ENCODE data around the gene ABTB1. TPM values are rescaled to one million over a fixed set of nuclear protein-coding genes. Genes with fewer than 3 reads are reported as not detected.

ABTB1 gene
- polyA plus RNA-seq, 1 donor from 2014 or later, result 76.5 TPM

DNA sequence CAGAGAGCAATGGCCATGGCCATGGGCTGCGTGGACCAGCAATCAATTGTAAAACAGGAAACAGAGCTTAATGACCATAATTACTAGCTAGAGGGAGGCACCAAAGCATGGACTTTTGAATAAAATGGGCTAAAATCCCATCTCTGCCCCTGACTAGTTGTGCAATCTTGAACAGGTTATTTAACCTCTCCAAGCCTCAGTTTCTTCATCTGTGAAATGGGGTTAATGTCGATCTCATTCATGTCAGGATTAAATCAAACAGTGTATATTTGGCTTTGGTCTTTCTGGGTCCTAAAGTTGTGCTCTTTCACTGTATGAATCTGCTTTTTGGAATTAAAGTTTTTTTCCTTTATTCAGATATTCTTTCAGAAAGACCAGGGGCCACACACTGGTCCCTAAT, 36.1 kb downstream of the ABTB1 start:
- H3K36me3 Mint-ChIP-seq, result peaks cover 7% of the 10 kb centered on the region
- H3K27ac Mint-ChIP-seq, result no peak overlapping the region
- no peak overlapping the region for H3K4me3 Mint-ChIP-seq
- H3K4me1 Mint-ChIP-seq, result no peaks in the 10 kb centered on the region
- H3K27me3 Mint-ChIP-seq, result no peaks in the 10 kb centered on the region
- no peaks in the 10 kb centered on the region for H3K9me3 Mint-ChIP-seq

DNA sequence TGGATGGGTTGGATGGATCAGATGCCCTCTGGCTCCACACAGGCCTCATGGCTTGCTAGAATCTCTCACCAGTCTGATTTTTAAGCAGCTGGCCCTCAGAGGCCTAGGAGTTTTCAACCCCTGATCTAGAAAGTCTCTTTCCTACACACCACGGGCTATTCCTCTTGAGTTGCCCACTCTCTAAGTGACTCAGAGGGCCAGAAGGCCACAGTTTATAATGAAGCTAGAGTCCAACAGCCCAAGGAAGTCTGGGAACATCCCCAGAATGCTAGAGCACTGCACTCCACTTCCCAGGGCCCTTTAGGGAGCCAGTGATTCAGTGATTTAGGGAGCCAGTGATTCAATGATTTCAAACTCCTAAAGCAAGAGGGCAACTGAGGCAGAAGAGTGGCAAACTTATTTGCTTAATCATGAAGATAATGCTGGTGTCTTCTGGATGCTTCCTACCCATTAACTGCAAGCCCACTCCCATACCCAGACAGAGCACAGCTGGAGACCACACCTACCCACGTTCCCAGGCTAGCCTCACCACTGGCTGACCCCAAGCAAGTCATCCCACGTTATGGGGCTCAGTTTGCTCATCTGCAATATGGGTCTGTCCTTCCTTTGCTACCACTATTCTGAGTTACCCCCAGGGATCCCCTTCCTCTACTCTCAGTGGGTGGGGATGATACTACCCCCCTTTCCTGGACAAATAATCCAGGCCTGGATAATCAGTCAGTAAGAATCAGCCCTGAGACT, 36.7 kb downstream of the ABTB1 start:
- Mint-ChIP-seq H3K4me1 (no peaks in the 10 kb centered on the region), H3K36me3 (peaks cover 3% of the 10 kb centered on the region), H3K27me3 (no peaks in the 10 kb centered on the region), H3K9me3 (no peaks in the 10 kb centered on the region), H3K27ac (no peak overlapping the region), H3K4me3 (no peak overlapping the region)

DNA sequence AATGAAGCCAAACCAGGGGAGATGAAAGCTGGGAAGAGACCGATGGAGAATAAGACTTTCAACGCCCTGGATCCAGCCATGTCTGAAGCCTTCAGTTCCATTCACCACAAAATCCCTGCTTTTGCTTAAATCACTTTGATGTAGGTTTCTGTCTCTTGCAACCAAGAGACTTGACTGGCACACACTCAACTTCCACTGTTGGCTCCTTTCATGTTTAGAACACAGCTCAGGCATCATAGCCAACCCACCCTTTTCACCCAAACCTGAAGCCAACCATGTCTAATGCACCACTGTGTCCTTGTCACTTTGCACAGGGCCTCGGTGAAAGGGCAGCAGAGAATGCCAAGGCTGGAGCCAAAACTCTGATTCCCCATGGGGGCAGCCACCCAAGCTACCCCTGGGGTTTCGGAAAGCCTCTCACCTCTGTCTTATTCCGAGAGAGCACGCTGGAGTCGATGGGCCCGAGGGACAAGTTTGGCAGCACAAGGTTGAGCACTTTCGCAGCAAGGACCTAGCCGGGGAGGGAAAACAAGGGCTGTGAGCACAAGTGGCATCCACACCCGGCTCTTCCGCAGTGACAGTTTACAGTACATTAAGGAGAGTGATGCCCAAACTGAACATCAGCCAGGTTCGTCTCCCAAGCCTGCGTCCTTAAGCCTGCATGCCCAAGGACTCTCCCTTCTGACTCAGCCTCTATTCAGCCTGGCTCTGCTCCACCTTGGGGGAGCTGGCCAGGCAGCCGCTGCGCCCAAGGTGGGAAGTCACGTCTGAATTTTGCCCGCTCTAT, 37.6 kb downstream of the ABTB1 start:
- Mint-ChIP-seq H3K9me3 (no peaks in the 10 kb centered on the region), H3K4me3 (no peak overlapping the region), H3K27me3 (no peaks in the 10 kb centered on the region), H3K36me3 (no peaks in the 10 kb centered on the region), H3K4me1 (no peaks in the 10 kb centered on the region), H3K27ac (no peak overlapping the region)

DNA sequence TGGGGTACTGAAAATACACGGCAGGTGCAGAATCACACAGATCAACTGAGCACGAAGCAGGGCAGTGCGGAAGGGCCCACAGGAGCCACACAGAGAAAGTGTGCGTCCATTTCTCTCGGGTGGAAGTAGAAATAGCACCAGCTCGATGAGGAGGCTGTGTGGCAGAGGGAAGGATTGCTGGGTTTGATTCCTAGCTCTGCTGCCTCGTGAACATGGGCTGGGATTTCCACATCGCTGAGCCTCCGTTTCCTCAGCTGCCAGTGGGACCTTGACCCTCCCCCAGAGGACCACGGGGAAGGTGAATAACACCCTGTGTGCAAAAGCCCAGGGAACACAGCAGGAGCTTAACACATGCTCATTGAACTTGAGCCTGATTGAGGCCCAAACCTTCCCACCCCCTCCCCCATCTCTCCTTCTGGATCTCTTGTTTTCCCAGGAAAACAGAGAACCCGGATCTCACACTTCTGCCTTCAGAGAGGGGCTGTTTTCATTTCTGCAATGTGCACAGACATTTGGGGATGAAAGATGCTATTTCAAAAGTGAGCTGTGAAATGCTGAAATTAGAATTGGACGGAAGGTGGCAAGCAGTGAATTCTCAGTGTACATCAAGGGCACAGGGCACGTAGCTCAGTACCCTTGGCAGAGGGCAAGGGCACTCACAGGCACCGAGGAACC, 38.4 kb downstream of the ABTB1 start:
- no peak overlapping the region for H3K27ac Mint-ChIP-seq
- no peaks in the 10 kb centered on the region for H3K9me3 Mint-ChIP-seq
- no peaks in the 10 kb centered on the region for H3K36me3 Mint-ChIP-seq
- no peaks in the 10 kb centered on the region for H3K4me1 Mint-ChIP-seq
- H3K27me3 Mint-ChIP-seq, result no peaks in the 10 kb centered on the region
- H3K4me3 Mint-ChIP-seq, result no peak overlapping the region

DNA sequence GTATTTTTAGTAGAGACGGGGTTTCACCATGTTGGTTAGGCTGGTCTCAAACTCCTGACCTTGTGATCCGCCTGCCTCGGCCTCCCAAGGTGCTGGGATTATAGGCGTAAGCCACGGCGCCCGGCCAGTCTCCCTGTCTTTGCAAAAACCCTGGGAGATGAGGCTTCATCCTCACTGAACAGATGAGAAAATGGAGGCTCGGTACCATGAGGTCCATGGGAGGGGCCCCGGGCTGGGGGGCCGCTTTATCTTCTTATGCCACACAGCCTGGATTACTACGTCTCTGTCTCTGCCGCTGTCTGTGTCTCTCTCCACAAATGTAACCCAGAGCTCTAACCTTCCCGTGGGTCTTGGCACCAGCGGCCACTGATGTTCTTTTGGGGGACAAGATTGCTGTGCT, 39.1 kb downstream of the ABTB1 start:
- no peaks in the 10 kb centered on the region for H3K36me3 Mint-ChIP-seq
- H3K27me3 Mint-ChIP-seq, result no peaks in the 10 kb centered on the region
- no peak overlapping the region for H3K4me3 Mint-ChIP-seq
- H3K9me3 Mint-ChIP-seq, result no peaks in the 10 kb centered on the region
- no peak overlapping the region for H3K27ac Mint-ChIP-seq
- no peaks in the 10 kb centered on the region for H3K4me1 Mint-ChIP-seq

DNA sequence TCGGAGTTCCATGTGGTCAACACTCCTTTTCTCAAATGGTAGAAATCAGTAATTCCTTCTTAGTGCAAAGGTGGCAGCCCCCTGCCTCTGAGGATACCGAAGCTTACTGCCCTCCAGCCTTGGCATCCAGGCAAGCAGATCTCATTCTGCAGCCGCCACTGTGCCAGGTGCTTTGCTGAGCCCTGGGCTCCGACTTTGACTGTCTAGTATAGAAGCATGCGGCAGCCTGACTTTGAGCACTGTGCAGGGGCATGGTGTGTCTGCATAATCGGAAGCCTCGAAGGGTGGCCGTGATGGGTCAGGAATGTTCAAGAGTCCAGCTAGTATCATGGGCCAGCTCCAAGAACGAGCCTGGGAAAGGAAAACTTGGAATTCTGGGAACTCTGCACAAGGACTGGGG, 39.7 kb downstream of the ABTB1 start:
- Mint-ChIP-seq H3K27ac (no peak overlapping the region), H3K36me3 (no peaks in the 10 kb centered on the region), H3K4me3 (no peak overlapping the region), H3K27me3 (no peaks in the 10 kb centered on the region), H3K9me3 (no peaks in the 10 kb centered on the region), H3K4me1 (no peaks in the 10 kb centered on the region)

DNA sequence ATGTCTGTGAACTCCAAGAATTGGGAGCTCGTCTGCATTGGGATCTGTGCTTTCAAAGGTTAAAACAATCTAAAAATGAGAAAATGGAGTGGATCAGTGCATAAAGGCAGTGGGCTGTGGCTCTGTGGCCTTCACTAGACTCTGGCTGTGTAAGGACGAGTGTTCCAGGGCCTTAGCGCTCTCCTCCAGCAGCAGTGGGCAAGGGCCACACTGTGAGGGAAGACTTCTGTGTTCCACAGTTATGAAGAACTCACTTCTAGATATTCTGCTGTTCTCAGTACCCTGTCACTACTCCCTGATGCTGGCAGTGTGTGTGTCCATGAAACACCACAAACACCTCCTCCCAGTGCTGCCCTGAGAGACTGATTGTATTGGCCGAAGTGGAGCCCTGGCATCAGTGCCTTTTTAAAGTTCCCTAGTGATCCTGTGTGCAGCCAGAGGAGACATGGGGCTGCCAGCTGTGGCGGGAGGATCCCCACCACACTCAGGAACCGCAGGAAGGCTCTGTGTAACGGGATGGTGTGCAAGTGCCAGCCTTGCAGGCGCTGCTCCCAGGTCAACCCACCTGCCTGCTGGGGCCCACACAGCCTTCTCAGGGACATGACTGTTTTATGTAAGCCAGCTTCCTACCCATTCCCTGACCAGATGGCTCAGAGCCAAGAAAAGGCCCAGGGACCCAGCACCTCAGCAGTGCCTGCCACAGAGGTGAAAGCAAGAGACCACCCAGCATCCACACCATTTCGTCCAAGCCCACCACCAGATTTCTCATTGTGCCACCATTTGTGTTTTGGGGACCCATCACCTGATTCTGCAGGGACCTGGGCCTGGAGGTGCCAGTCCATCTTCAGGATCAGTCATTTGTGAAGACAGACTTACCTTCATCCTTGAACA, 40.4 kb downstream of the ABTB1 start:
- Mint-ChIP-seq H3K27me3 (no peaks in the 10 kb centered on the region), H3K4me3 (no peak overlapping the region), H3K9me3 (no peaks in the 10 kb centered on the region), H3K36me3 (no peaks in the 10 kb centered on the region), H3K4me1 (no peaks in the 10 kb centered on the region), H3K27ac (no peak overlapping the region)

DNA sequence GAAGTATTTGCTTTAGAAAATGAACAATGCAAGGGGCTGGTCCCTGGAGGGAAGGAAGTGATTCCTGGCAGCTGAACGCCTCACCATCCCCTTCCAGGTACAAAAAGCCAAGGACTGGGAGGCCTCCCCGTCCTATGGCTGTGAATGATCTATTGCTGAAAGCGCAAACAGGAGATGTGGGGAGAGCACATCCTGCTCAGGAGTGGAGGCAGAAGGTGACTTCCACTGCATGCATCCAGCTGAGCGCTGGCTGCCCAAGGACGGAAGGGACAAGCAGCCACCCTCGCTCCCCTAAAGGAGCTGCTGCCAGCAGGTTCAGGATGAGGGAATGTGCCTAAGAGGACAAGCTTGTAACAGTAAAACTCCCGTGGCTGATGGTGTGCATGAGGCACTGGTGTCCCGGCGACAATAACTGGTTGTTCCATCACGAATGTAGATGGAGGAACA, 41.4 kb downstream of the ABTB1 start:
- Mint-ChIP-seq H3K36me3 (no peaks in the 10 kb centered on the region), H3K27ac (no peak overlapping the region), H3K4me1 (no peaks in the 10 kb centered on the region), H3K9me3 (no peaks in the 10 kb centered on the region), H3K4me3 (no peak overlapping the region), H3K27me3 (no peaks in the 10 kb centered on the region)

DNA sequence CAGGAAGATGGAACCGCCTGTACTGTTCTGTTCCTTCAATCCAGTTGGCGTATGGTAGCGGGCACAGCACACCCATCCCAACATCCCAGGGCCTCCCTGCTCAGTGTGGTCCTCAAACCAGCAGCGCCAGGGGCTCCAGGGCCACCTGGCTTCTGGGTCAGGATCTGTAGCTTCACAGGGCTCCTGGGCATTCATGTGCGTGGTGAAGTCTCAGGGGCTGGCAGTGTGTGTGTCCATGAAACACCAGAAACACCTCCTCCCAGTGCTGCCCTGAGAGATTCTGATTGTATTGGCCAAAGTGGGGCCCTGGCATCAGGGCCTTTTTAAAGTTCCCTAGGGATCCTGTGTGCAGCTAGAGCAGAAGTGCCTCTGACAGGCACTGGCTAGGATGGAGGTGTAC, 42.1 kb downstream of the ABTB1 start:
- Mint-ChIP-seq H3K36me3 (no peaks in the 10 kb centered on the region), H3K27me3 (no peaks in the 10 kb centered on the region), H3K27ac (no peak overlapping the region), H3K9me3 (no peaks in the 10 kb centered on the region), H3K4me3 (no peak overlapping the region), H3K4me1 (no peaks in the 10 kb centered on the region)

DNA sequence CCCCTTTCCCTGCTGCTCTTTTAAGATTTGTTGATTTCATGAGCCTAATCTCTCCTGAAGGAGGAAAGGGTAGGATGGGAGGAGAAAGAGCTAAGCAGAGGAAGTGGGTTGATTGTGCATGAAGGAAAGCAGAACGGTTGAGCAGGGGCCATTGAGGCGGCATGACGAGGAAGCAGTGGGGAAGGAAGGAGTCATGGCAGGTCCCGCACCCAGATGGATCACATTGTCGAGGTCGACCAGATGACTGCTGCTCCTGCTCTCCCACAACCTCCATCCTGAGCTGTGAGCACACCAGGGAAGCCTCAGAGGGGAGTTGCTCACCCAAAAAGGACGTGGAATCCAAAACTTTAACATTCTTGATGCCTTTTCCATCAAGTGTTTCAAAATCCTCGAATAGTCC, 42.8 kb downstream of the ABTB1 start:
- peaks cover 2% of the 10 kb centered on the region for H3K36me3 Mint-ChIP-seq

DNA sequence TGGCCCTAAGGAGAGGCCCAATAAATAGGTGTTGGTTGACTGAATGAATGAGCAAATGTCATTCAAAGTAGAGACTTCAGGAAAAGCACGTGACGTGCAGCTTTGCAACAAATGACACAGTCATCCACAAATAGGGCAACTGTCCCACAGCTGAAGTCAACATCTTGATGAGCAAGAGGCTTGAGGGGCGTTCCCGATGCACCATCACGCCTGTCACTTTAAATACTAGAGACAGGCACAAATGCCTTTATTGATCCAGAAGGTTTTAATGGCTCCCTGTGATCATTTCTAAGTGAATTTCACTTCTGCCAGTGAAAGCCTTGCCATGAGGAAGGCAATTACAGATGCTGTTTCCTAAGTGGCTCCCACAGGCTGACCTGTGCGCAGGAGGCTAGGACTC, 43.6 kb downstream of the ABTB1 start:
- Mint-ChIP-seq H3K27ac (no peak overlapping the region), H3K4me1 (no peaks in the 10 kb centered on the region), H3K36me3 (peaks cover 3% of the 10 kb centered on the region), H3K9me3 (no peaks in the 10 kb centered on the region), H3K4me3 (no peak overlapping the region), H3K27me3 (no peaks in the 10 kb centered on the region)

More for the DNA sequence above, 42.8 kb downstream of the ABTB1 start:
- Mint-ChIP-seq H3K4me1 (no peaks in the 10 kb centered on the region), H3K27ac (no peak overlapping the region), H3K27me3 (no peaks in the 10 kb centered on the region), H3K9me3 (no peaks in the 10 kb centered on the region), H3K4me3 (no peak overlapping the region)

DNA sequence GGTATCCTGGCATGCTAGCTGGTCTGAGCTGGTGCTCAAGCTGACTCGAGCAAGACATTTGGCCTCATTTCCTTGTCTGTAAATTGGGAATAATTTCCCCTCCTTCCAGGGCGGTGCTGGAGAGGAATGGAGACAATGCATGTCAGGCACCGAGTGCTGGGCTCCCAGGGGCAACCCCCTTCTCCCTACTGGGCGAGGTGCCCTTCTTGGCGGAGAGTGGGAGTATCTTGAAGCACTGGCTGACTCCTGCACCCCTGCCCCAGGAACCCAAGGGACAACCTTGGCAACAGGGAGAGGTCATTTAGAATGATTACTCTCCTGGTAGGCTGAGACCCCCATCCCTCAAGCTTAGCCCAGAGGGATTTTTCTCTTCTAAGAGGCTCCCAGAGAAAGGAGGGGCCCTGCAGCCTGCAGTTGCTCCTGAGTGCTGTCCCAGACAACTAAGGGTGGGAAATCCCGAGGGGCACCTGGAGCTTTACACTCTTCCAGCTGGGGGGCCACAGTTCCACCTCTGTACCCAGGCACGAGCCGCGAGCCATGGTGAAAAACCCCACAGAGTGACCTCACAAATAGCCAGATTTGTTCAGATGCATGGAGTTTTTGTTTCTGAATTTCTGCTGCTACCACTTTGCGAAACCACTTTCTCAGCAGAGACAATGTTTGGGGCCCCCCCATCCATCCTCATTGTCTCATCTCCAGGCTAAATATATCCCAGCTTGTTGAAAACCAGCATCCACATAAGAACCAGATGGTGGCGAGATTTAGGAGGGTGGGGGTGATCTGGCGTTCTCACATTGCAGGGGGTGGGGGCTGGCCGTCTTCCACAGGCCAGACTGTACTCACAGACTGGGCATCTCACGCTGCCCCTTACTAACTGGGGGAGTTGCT, 44.8 kb downstream of the ABTB1 start:
- no peaks in the 10 kb centered on the region for H3K27me3 Mint-ChIP-seq
- H3K9me3 Mint-ChIP-seq, result no peaks in the 10 kb centered on the region
- H3K4me3 Mint-ChIP-seq, result no peak overlapping the region
- peaks cover 3% of the 10 kb centered on the region for H3K36me3 Mint-ChIP-seq
- no peaks in the 10 kb centered on the region for H3K4me1 Mint-ChIP-seq
- no peak overlapping the region for H3K27ac Mint-ChIP-seq

DNA sequence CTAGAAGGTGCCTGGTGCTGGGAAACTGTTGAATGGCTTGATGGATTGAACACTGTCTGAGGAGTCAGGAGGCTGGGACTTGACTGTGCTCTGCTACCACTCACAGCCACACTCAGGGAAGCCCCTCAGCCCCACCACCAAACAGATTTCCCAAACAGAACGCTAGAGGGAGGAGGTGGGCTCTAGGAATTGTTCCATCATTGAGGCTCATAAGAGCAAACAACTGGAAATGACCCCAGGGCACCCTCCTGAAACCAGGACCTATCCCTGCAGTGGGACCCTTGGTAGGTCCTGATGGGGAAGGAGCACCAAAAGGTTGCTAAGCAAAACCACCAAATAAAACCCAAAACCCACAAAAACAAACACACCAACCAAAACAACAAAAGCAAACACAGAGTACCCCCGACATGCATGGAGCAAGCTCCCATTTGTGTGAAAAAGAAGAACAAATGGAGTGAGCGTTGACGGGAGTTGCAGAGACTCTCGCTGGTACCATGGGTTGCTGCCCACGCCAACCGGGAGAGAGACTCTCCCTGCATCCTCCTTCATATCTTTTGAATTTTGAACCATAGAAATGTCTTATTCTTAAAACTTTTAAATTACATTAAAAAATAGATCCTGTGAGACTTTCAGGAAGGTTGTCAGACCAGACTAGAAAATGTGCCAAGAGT, 45.6 kb downstream of the ABTB1 start:
- no peak overlapping the region for H3K4me3 Mint-ChIP-seq
- H3K27me3 Mint-ChIP-seq, result no peaks in the 10 kb centered on the region
- no peak overlapping the region for H3K27ac Mint-ChIP-seq
- peaks cover 3% of the 10 kb centered on the region for H3K36me3 Mint-ChIP-seq
- H3K4me1 Mint-ChIP-seq, result no peaks in the 10 kb centered on the region
- no peaks in the 10 kb centered on the region for H3K9me3 Mint-ChIP-seq

DNA sequence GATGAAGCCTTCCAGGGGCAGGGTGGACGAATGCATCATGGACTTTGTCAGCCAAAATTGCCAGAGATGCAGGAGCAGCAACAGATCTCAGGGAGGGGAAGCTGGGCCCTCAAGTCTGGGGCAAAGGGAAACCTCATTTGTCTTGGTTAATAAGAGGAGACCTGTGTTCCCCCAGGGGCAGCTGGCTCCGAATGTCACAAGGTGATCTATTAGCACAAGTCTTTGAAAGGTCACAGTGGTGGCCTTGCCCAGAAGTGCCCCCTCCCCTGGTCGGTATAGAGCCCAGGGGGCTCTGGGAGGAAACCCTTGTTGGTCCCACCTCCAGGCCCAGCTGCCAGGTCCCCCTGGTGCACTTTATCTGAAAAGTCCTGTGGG, 46.2 kb downstream of the ABTB1 start:
- Mint-ChIP-seq H3K4me1 (no peaks in the 10 kb centered on the region), H3K27me3 (no peaks in the 10 kb centered on the region), H3K9me3 (no peaks in the 10 kb centered on the region), H3K27ac (no peak overlapping the region), H3K36me3 (peaks cover 3% of the 10 kb centered on the region), H3K4me3 (peak overlapping the region in 1 of 4 donors; percentile 49)
